Measurements from ENCODE around the gene USP34. TPM values are rescaled to one million over a fixed set of nuclear protein-coding genes. Genes with fewer than 3 reads are reported as not detected.
A peak's percentile ranks its signal among the peaks of the same experiment; 100 is the strongest.

Gene USP34
- total and polyA plus RNA-seq, 9 of the 15 experiments (the other 6 are each of a cell fraction or from before 2014, with no cell fraction given): 19.8 to 108 (median 67.8) TPM

DNA sequence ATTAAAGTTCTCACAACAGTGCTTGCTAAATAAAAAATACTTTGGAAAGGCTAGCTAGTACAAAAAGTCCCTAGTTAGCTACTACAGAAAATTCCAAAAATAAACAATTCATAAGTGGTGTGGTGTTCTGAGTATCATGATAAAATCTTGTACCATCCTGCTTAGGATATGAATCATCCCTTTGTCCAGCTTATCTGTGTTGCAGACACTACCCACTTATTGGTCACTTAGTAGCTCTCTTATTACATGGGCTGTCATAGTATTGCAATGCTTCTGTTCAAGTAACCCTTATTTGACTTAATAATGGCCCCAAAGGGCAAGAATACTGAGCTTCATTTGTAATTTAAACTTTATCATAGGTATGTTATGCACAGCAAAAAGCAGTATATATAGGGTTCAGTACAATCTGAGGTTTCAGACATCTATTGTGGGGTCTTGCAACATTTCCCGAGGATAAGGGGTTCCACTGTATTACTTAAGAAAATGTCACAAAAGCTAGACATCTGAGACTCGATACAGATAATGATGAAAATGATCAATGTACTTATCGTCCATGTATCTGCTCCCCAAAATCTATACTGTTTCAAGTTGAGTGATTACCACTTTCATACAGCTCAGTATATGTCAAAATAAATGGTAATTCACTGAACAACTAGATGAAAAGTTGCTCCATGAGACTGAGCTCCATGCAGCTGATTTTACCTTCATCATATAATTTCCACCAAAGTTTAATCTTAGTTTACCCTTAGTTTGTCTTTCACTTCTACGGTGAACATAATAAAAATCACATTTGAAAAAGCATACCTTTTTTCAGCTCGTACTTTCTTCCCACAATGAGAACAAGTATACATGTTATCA is 215.1 kb downstream of the USP34 start (continued):
- TF ChIP-seq, protein P1, sequence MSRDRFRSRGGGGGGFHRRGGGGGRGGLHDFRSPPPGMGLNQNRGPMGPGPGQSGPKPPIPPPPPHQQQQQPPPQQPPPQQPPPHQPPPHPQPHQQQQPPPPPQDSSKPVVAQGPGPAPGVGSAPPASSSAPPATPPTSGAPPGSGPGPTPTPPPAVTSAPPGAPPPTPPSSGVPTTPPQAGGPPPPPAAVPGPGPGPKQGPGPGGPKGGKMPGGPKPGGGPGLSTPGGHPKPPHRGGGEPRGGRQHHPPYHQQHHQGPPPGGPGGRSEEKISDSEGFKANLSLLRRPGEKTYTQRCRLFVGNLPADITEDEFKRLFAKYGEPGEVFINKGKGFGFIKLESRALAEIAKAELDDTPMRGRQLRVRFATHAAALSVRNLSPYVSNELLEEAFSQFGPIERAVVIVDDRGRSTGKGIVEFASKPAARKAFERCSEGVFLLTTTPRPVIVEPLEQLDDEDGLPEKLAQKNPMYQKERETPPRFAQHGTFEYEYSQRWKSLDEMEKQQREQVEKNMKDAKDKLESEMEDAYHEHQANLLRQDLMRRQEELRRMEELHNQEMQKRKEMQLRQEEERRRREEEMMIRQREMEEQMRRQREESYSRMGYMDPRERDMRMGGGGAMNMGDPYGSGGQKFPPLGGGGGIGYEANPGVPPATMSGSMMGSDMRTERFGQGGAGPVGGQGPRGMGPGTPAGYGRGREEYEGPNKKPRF (IDR thresholded peaks at IDR 0.05; ENCODE audit: low read depth, low read length): no peak
- TF ChIP-seq, protein P2, sequence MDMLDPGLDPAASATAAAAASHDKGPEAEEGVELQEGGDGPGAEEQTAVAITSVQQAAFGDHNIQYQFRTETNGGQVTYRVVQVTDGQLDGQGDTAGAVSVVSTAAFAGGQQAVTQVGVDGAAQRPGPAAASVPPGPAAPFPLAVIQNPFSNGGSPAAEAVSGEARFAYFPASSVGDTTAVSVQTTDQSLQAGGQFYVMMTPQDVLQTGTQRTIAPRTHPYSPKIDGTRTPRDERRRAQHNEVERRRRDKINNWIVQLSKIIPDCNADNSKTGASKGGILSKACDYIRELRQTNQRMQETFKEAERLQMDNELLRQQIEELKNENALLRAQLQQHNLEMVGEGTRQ (CRISPR knock-in tag; IDR thresholded peaks at IDR 0.05): no peak
- TF ChIP-seq, protein P3, sequence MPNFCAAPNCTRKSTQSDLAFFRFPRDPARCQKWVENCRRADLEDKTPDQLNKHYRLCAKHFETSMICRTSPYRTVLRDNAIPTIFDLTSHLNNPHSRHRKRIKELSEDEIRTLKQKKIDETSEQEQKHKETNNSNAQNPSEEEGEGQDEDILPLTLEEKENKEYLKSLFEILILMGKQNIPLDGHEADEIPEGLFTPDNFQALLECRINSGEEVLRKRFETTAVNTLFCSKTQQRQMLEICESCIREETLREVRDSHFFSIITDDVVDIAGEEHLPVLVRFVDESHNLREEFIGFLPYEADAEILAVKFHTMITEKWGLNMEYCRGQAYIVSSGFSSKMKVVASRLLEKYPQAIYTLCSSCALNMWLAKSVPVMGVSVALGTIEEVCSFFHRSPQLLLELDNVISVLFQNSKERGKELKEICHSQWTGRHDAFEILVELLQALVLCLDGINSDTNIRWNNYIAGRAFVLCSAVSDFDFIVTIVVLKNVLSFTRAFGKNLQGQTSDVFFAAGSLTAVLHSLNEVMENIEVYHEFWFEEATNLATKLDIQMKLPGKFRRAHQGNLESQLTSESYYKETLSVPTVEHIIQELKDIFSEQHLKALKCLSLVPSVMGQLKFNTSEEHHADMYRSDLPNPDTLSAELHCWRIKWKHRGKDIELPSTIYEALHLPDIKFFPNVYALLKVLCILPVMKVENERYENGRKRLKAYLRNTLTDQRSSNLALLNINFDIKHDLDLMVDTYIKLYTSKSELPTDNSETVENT (CRISPR knock-in tag; IDR thresholded peaks at IDR 0.05): no peak
- TF ChIP-seq HSF4 (CRISPR knock-in tag; IDR thresholded peaks at IDR 0.05; ENCODE audit: borderline replicate concordance): no peak
- peak; percentile 89 for TF ChIP-seq DPF2 (IDR thresholded peaks at IDR 0.05)
- TF ChIP-seq MECOM (CRISPR knock-in tag; IDR thresholded peaks at IDR 0.05): peak; percentile 74
- TF ChIP-seq, protein P4, sequence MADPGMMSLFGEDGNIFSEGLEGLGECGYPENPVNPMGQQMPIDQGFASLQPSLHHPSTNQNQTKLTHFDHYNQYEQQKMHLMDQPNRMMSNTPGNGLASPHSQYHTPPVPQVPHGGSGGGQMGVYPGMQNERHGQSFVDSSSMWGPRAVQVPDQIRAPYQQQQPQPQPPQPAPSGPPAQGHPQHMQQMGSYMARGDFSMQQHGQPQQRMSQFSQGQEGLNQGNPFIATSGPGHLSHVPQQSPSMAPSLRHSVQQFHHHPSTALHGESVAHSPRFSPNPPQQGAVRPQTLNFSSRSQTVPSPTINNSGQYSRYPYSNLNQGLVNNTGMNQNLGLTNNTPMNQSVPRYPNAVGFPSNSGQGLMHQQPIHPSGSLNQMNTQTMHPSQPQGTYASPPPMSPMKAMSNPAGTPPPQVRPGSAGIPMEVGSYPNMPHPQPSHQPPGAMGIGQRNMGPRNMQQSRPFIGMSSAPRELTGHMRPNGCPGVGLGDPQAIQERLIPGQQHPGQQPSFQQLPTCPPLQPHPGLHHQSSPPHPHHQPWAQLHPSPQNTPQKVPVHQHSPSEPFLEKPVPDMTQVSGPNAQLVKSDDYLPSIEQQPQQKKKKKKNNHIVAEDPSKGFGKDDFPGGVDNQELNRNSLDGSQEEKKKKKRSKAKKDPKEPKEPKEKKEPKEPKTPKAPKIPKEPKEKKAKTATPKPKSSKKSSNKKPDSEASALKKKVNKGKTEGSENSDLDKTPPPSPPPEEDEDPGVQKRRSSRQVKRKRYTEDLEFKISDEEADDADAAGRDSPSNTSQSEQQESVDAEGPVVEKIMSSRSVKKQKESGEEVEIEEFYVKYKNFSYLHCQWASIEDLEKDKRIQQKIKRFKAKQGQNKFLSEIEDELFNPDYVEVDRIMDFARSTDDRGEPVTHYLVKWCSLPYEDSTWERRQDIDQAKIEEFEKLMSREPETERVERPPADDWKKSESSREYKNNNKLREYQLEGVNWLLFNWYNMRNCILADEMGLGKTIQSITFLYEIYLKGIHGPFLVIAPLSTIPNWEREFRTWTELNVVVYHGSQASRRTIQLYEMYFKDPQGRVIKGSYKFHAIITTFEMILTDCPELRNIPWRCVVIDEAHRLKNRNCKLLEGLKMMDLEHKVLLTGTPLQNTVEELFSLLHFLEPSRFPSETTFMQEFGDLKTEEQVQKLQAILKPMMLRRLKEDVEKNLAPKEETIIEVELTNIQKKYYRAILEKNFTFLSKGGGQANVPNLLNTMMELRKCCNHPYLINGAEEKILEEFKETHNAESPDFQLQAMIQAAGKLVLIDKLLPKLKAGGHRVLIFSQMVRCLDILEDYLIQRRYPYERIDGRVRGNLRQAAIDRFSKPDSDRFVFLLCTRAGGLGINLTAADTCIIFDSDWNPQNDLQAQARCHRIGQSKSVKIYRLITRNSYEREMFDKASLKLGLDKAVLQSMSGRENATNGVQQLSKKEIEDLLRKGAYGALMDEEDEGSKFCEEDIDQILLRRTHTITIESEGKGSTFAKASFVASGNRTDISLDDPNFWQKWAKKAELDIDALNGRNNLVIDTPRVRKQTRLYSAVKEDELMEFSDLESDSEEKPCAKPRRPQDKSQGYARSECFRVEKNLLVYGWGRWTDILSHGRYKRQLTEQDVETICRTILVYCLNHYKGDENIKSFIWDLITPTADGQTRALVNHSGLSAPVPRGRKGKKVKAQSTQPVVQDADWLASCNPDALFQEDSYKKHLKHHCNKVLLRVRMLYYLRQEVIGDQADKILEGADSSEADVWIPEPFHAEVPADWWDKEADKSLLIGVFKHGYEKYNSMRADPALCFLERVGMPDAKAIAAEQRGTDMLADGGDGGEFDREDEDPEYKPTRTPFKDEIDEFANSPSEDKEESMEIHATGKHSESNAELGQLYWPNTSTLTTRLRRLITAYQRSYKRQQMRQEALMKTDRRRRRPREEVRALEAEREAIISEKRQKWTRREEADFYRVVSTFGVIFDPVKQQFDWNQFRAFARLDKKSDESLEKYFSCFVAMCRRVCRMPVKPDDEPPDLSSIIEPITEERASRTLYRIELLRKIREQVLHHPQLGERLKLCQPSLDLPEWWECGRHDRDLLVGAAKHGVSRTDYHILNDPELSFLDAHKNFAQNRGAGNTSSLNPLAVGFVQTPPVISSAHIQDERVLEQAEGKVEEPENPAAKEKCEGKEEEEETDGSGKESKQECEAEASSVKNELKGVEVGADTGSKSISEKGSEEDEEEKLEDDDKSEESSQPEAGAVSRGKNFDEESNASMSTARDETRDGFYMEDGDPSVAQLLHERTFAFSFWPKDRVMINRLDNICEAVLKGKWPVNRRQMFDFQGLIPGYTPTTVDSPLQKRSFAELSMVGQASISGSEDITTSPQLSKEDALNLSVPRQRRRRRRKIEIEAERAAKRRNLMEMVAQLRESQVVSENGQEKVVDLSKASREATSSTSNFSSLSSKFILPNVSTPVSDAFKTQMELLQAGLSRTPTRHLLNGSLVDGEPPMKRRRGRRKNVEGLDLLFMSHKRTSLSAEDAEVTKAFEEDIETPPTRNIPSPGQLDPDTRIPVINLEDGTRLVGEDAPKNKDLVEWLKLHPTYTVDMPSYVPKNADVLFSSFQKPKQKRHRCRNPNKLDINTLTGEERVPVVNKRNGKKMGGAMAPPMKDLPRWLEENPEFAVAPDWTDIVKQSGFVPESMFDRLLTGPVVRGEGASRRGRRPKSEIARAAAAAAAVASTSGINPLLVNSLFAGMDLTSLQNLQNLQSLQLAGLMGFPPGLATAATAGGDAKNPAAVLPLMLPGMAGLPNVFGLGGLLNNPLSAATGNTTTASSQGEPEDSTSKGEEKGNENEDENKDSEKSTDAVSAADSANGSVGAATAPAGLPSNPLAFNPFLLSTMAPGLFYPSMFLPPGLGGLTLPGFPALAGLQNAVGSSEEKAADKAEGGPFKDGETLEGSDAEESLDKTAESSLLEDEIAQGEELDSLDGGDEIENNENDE (IDR thresholded peaks at IDR 0.05; ENCODE audit: low read depth, low read length): no peak
- no peak for TF ChIP-seq E2F3 (CRISPR knock-in tag; IDR thresholded peaks at IDR 0.05)
- no peak for TF ChIP-seq BDP1 (IDR thresholded peaks at IDR 0.05; ENCODE audit: insufficient read depth, insufficient read length)
- no peak; the same call in 1 of the 2 replicates for TF ChIP-seq LEF1 (IDR thresholded peaks at IDR 0.05)

Measured in K562 (cell line).